ENCODE measurements around the gene KLHL29. TPM values are rescaled to one million over a fixed set of nuclear protein-coding genes. Genes with fewer than 3 reads are reported as not detected.

The KLHL29 gene
- total and polyA plus RNA-seq, 10 donors = 1.5 to 30.5 (median 9.4) TPM

- 61 to 70% (median 65%) methylated on average over 13 of the region's 13 CpGs for WGBS, 5 donors
- TF ChIP-seq CTCF (IDR thresholded peaks at IDR 0.05 in 8 of 11, conservative IDR thresholded peaks at IDR 0.05 in 3 of 11) = no peak
- no peak for TF ChIP-seq POLR2A (IDR thresholded peaks at IDR 0.05)
- no peak for TF ChIP-seq POLR2AphosphoS5 (IDR thresholded peaks at IDR 0.05)
- Histone ChIP-seq H3K27ac (no peak overlapping the region), H3K9me3 (no peaks in the 10 kb centered on the region), H3K4me1 (no peaks in the 10 kb centered on the region), H3K27me3 (replicated peaks in 1 of 7) (peaks cover 0 to 23% (median 0%) of the 10 kb centered on the region in 7 donors), H3K36me3 (no peaks in the 10 kb centered on the region), H3K4me3 (no peak overlapping the region)
- intact Hi-C loops (cut with DNase I; ENCODE audit: low total_unique reads) = no loop called here
- DNase-seq = no peak
Measured at GRCh38 chr2:23360571-23361125, 24.3 kb upstream of the KLHL29 start.

- WGBS, 5 donors = 72 to 83% (median 75%) methylated on average over 3 of the region's 3 CpGs
- peaks cover 0 to 23% (median 0%) of the 10 kb centered on the region in 7 donors for H3K27me3 ChIP-seq (replicated peaks in 1 of 7)
- intact Hi-C loops (cut with DNase I; ENCODE audit: low total_unique reads) = no loop called here
Measured at GRCh38 chr2:23361152-23361551, 23.8 kb upstream of the KLHL29 start.

GRCh38 chr2:23363268-23363667 lies 21.7 kb upstream of the KLHL29 start:
- WGBS, 5 donors = 73 to 95% (median 75%) methylated on average over 1 of the region's 1 CpG
- Histone ChIP-seq H3K36me3 (no peaks in the 10 kb centered on the region), H3K4me1 (no peaks in the 10 kb centered on the region), H3K27me3 (replicated peaks in 1 of 7) (peaks cover 0 to 31% (median 0%) of the 10 kb centered on the region in 7 donors), H3K9me3 (no peaks in the 10 kb centered on the region), H3K27ac (no peak overlapping the region), H3K4me3 (no peak overlapping the region)
- intact Hi-C loops (cut with DNase I; ENCODE audit: low total_unique reads) = no loop called here
- no peak for DNase-seq
- TF ChIP-seq POLR2AphosphoS5 (IDR thresholded peaks at IDR 0.05) (no peak), POLR2A (IDR thresholded peaks at IDR 0.05) (no peak), CTCF (IDR thresholded peaks at IDR 0.05 in 8 of 11, conservative IDR thresholded peaks at IDR 0.05 in 3 of 11) (no peak)

More at GRCh38 chr2:23361152-23361551, 23.8 kb upstream of the KLHL29 start:
- TF ChIP-seq POLR2A (IDR thresholded peaks at IDR 0.05) = no peak
- no peak for TF ChIP-seq POLR2AphosphoS5 (IDR thresholded peaks at IDR 0.05)
- TF ChIP-seq CTCF (IDR thresholded peaks at IDR 0.05 in 8 of 11, conservative IDR thresholded peaks at IDR 0.05 in 3 of 11) = no peak
- H3K27ac ChIP-seq = no peak overlapping the region
- no peaks in the 10 kb centered on the region for H3K4me1 ChIP-seq
- H3K9me3 ChIP-seq = no peaks in the 10 kb centered on the region
- H3K4me3 ChIP-seq = no peak overlapping the region
- DNase-seq = no peak
- H3K36me3 ChIP-seq = no peaks in the 10 kb centered on the region

- H3K36me3 ChIP-seq = no peaks in the 10 kb centered on the region
- intact Hi-C loops (cut with DNase I; ENCODE audit: low total_unique reads) = no loop called here
- no peak overlapping the region for H3K4me3 ChIP-seq
- no peaks in the 10 kb centered on the region for H3K9me3 ChIP-seq
- WGBS, 5 donors = 8 to 31% (median 26%) methylated on average over 1 of the region's 1 CpG
- DNase-seq = no peak
- peaks cover 0 to 31% (median 0%) of the 10 kb centered on the region in 7 donors for H3K27me3 ChIP-seq (replicated peaks in 1 of 7)
- TF ChIP-seq POLR2A (IDR thresholded peaks at IDR 0.05) = no peak
- TF ChIP-seq CTCF (IDR thresholded peaks at IDR 0.05 in 8 of 11, conservative IDR thresholded peaks at IDR 0.05 in 3 of 11) = no peak
- TF ChIP-seq POLR2AphosphoS5 (IDR thresholded peaks at IDR 0.05) = no peak
- H3K27ac ChIP-seq = no peak overlapping the region
- no peaks in the 10 kb centered on the region for H3K4me1 ChIP-seq
Measured at GRCh38 chr2:23363831-23364230, 21.1 kb upstream of the KLHL29 start.
